Uterus (tissue), 2 donors: ENCODE results near the gene ERMN.

Experiments
- POLR2A ChIP-seq, 2 donors: fragments of 450-650 bp; IDR thresholded peaks; one replicate each; pipeline ENCODE4 v1.6.1; 2016; ENCODE audit warnings: antibody characterized with exemption in 2 of 2, mild to moderate bottlenecking in 1 of 2, moderate library complexity in 1 of 2
- TF ChIP-seq, protein P1 (sequence below), 4 experiments: fragments of 200-600 bp in 2 of 4; fragments of 450-650 bp in 2 of 4; sonication (generic) in 2 of 4; IDR thresholded peaks; one replicate each; pipeline ENCODE4 v1.5.1; 2016 to 2019; ENCODE audit warnings: antibody characterized with exemption in 4 of 4, mild to moderate bottlenecking in 2 of 4, moderate library complexity in 1 of 4

GRCh38 chr2:157312866-157313486, 12.6 kb downstream of the ERMN start:
- TF ChIP-seq, protein P1, sequence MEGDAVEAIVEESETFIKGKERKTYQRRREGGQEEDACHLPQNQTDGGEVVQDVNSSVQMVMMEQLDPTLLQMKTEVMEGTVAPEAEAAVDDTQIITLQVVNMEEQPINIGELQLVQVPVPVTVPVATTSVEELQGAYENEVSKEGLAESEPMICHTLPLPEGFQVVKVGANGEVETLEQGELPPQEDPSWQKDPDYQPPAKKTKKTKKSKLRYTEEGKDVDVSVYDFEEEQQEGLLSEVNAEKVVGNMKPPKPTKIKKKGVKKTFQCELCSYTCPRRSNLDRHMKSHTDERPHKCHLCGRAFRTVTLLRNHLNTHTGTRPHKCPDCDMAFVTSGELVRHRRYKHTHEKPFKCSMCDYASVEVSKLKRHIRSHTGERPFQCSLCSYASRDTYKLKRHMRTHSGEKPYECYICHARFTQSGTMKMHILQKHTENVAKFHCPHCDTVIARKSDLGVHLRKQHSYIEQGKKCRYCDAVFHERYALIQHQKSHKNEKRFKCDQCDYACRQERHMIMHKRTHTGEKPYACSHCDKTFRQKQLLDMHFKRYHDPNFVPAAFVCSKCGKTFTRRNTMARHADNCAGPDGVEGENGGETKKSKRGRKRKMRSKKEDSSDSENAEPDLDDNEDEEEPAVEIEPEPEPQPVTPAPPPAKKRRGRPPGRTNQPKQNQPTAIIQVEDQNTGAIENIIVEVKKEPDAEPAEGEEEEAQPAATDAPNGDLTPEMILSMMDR (IDR thresholded peaks at IDR 0.05) = no peak
- TF ChIP-seq POLR2A (IDR thresholded peaks at IDR 0.05) = no peak
